Progenitor cell of endocrine pancreas (in vitro differentiated cells): ENCODE results near the gene KCP. TPM values are rescaled to one million over a fixed set of nuclear protein-coding genes. Genes with fewer than 3 reads are reported as not detected.

Experiments
- DNase-seq: peaks from one replicate; pipeline ENCODE4 v3.0.0; 2021; ENCODE audit warnings: low spot score; ENCODE audit not compliant: unreplicated experiment
- H3K27ac Mint-ChIP-seq: 2 replicates; pipeline ENCODE4 v1.8.0; 2021; ENCODE audit warnings: mild to moderate bottlenecking, moderate library complexity, mixed read lengths
- H3K27me3 Mint-ChIP-seq: 2 replicates; pipeline ENCODE4 v1.8.0; 2021; ENCODE audit warnings: mixed read lengths
- H3K36me3 Mint-ChIP-seq: 2 replicates; pipeline ENCODE4 v1.8.0; 2022; ENCODE audit warnings: mixed read lengths; ENCODE audit not compliant: insufficient read depth
- H3K4me1 Mint-ChIP-seq: 2 replicates; pipeline ENCODE4 v1.8.0; 2021; ENCODE audit warnings: low read depth, mixed read lengths
- H3K4me3 Mint-ChIP-seq: 2 replicates; pipeline ENCODE4 v1.8.0; 2021; ENCODE audit warnings: low read depth, mild to moderate bottlenecking, moderate library complexity, mixed read lengths
- H3K9me3 Mint-ChIP-seq: 2 replicates; pipeline ENCODE4 v1.8.0; 2021; ENCODE audit warnings: low read depth, mixed read lengths
- total RNA-seq: library from RNA; stranded (reverse); gene quantifications from 2 replicates; pipeline ENCODE4 v1.2.1, GENCODE V29; 2021
- TF ChIP-seq, protein P1 (sequence below): fragments of 200-600 bp; sonication (generic); IDR thresholded peaks from one replicate; pipeline ENCODE4 v1.5.0; 2021; ENCODE audit warnings: antibody characterized with exemption, mild to moderate bottlenecking; ENCODE audit not compliant: unreplicated experiment

The KCP gene
- total RNA-seq, 1 donor from 2014 or later: 8.5 TPM

DNA sequence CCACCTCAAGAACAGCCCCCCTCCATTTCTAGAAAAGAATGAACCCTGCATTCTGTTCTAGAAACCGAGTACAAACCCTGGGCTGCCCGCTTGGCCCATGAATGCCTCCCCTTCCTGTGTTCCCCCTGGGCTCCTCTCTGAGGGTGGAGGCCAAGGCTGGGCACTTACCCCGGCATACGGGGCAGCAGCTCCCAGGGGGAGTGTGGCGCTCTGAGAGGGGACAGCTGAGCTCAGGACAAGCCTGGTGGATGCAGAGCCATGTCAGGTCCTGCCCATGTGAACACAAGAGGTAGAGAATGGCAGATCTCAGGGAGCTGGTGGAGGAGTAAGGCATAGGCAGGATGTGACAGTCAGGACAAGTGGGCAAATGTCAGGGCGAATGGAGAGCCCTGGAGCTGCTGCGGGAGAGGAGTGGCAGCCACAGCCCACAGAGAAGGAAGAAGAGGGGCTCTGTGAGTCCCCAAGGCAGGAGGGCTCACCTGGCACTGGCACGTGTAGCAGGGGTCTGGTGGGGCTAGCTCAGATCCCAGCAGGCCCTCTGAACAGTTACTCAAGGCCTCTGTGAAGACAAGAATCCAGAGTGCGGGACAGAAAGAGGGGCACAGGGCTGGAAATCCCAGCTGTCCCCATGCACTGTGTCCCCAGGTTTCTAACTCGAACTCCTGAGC lies 28.9 kb downstream of the KCP start:
- Mint-ChIP-seq H3K4me1 (no peaks in the 10 kb centered on the region), H3K36me3 (no peaks in the 10 kb centered on the region), H3K27me3 (no peaks in the 10 kb centered on the region), H3K27ac (no peak overlapping the region), H3K4me3 (no peak overlapping the region), H3K9me3 (no peaks in the 10 kb centered on the region)
- no peak for DNase-seq
- TF ChIP-seq, protein P1, sequence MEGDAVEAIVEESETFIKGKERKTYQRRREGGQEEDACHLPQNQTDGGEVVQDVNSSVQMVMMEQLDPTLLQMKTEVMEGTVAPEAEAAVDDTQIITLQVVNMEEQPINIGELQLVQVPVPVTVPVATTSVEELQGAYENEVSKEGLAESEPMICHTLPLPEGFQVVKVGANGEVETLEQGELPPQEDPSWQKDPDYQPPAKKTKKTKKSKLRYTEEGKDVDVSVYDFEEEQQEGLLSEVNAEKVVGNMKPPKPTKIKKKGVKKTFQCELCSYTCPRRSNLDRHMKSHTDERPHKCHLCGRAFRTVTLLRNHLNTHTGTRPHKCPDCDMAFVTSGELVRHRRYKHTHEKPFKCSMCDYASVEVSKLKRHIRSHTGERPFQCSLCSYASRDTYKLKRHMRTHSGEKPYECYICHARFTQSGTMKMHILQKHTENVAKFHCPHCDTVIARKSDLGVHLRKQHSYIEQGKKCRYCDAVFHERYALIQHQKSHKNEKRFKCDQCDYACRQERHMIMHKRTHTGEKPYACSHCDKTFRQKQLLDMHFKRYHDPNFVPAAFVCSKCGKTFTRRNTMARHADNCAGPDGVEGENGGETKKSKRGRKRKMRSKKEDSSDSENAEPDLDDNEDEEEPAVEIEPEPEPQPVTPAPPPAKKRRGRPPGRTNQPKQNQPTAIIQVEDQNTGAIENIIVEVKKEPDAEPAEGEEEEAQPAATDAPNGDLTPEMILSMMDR: no peak

- DNase-seq: no peak
Observed at GRCh38 chr7:128880791-128881457, 29.6 kb downstream of the KCP start.

GRCh38 chr7:128879939-128880746 lies 30.4 kb downstream of the KCP start:
- TF ChIP-seq, protein P1: peak; percentile 76
- Mint-ChIP-seq H3K4me1 (no peaks in the 10 kb centered on the region), H3K27ac (no peak overlapping the region), H3K4me3 (no peak overlapping the region), H3K27me3 (no peaks in the 10 kb centered on the region), H3K9me3 (no peaks in the 10 kb centered on the region), H3K36me3 (no peaks in the 10 kb centered on the region)
- DNase-seq: peak; percentile 52

More at GRCh38 chr7:128880791-128881457, 29.6 kb downstream of the KCP start:
- Mint-ChIP-seq H3K27me3 (no peaks in the 10 kb centered on the region), H3K9me3 (no peaks in the 10 kb centered on the region), H3K4me1 (no peaks in the 10 kb centered on the region), H3K4me3 (no peak overlapping the region), H3K36me3 (no peaks in the 10 kb centered on the region), H3K27ac (no peak overlapping the region)
- TF ChIP-seq, protein P1: no peak

DNA sequence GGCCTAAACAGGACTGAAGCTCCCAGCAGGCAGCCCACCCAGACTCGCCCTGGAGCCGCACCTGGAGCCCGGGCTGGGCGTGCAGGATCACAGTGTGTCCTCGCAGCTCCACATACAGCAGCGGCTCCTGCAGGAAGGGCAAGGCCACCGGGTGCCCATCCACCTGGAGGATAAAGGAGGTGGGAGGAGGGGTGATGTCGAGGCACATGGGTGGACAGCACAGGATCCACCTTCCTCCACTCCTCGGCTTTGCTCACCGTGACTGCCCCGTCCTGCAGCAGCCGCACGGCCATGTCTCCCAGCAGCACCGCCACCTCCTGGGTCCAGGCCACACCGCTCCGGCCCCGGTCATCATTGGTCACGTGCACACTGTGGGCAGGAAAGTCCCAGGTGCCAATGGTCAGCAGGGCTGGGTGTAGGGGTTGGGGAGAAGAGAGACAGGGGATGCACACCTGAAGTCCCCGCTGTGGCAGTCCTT lies 31.0 kb downstream of the KCP start:
- no peak for DNase-seq
- H3K4me1 Mint-ChIP-seq: no peaks in the 10 kb centered on the region
- TF ChIP-seq, protein P1: no peak
- H3K36me3 Mint-ChIP-seq: no peaks in the 10 kb centered on the region
- no peaks in the 10 kb centered on the region for H3K9me3 Mint-ChIP-seq
- H3K27ac Mint-ChIP-seq: no peak overlapping the region
- no peaks in the 10 kb centered on the region for H3K27me3 Mint-ChIP-seq
- no peak overlapping the region for H3K4me3 Mint-ChIP-seq
